Measurements from ENCODE around the gene HIVEP2. TPM values are rescaled to one million over a fixed set of nuclear protein-coding genes. Genes with fewer than 3 reads are reported as not detected.

The HIVEP2 gene, protein sequence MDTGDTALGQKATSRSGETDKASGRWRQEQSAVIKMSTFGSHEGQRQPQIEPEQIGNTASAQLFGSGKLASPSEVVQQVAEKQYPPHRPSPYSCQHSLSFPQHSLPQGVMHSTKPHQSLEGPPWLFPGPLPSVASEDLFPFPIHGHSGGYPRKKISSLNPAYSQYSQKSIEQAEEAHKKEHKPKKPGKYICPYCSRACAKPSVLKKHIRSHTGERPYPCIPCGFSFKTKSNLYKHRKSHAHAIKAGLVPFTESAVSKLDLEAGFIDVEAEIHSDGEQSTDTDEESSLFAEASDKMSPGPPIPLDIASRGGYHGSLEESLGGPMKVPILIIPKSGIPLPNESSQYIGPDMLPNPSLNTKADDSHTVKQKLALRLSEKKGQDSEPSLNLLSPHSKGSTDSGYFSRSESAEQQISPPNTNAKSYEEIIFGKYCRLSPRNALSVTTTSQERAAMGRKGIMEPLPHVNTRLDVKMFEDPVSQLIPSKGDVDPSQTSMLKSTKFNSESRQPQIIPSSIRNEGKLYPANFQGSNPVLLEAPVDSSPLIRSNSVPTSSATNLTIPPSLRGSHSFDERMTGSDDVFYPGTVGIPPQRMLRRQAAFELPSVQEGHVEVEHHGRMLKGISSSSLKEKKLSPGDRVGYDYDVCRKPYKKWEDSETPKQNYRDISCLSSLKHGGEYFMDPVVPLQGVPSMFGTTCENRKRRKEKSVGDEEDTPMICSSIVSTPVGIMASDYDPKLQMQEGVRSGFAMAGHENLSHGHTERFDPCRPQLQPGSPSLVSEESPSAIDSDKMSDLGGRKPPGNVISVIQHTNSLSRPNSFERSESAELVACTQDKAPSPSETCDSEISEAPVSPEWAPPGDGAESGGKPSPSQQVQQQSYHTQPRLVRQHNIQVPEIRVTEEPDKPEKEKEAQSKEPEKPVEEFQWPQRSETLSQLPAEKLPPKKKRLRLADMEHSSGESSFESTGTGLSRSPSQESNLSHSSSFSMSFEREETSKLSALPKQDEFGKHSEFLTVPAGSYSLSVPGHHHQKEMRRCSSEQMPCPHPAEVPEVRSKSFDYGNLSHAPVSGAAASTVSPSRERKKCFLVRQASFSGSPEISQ (N-terminal part only)
- total RNA-seq (2021) (3.1 and 3.2 TPM in 2 replicates), Bru-seq, nascent RNA (percentile 55 among the genes with signal in this experiment), BruChase-seq, experiment 1, labeled RNA remaining after a 2-hour chase (percentile 63 among the genes with signal in this experiment), BruChase-seq, experiment 2, labeled RNA remaining after a 6-hour chase (percentile 54 among the genes with signal in this experiment)
- long read RNA-seq, partial matches to known transcripts, result 0 of 1 reads
- long read RNA-seq, other reads (novel, unspliced or antisense), result 1 of 1 reads

DNA sequence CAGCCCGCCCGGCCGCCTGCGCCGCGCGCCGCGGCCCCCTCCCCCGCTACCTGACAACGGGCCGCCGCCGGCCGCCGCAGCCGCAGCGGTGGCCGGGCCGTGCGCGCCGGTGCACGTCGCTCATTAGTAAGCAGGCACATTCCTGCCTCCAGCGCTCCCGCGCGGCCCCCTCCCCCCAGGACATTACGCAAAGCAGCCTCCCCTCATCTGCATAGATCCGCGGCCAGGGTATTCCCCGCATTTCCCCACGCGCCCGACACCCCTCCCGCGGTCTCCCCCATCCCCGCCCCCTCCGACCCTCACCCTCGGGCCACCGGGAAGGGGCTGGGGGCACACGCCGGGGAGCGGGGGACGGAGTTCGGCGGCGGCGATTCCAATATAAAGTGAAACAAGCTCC lies at the start of gene HIVEP2:
Gene HIVEP2, minus strand, starts transcription at position 128 of the 397 bp plus-strand sequence. CDS start 170,438 bp downstream, outside the sequence.
- intact Hi-C loops (cut with micrococcal nuclease; ENCODE audit: unreplicated experiment), result loop anchor here (10.0 kb wide), 1 partner anchor 250 kb away; no protein-coding TSS in a partner anchor
- ChIA-PET POLR2A (ENCODE audit: low non-redundant PET) (interaction anchor here (0.7 kb wide), 1 partner anchor 610 kb away, joined by 3 read pairs; no protein-coding TSS in a partner anchor), CTCF (no interaction called here)
- peak within 1 kb of the TSS; percentile 75 for H3K27ac ChIP-seq (ENCODE audit: low read depth, low read length, poor library complexity, severe bottlenecking)
- H3K4me3 ChIP-seq (ENCODE audit: low read depth, low read length, poor library complexity, severe bottlenecking), result peak within 1 kb of the TSS; percentile 66
- H3K4me1 ChIP-seq (ENCODE audit: insufficient read depth, low read length, poor library complexity, severe bottlenecking), result peaks cover 11% of the 10 kb centered on the region
- DNase-seq (ENCODE audit: low spot score), result peak; percentile 58
- no peaks in the 10 kb centered on the region for H3K36me3 ChIP-seq (ENCODE audit: insufficient read depth, low read length, poor library complexity, severe bottlenecking)
- TF ChIP-seq CTCF (conservative IDR thresholded peaks at IDR 0.05; ENCODE audit: low read depth, low read length) (no peak), EZH2 (IDR thresholded peaks at IDR 0.05; ENCODE audit: borderline replicate concordance, low read depth, low read length, poor library complexity, severe bottlenecking) (no peak)
- no peaks in the 10 kb centered on the region for H3K9me3 ChIP-seq (ENCODE audit: low read depth, low read length, poor library complexity, severe bottlenecking)
- H3K27me3 ChIP-seq (replicated peaks; ENCODE audit: insufficient read depth, low read depth, low read length, poor library complexity), result peaks cover 6% of the 10 kb centered on the region
- BruUV-seq (replicated peaks), result no TSS peak

GRCh38 chr6:142993977-142994376 lies 49.0 kb upstream of the HIVEP2 start:
- BruUV-seq (replicated peaks), result no TSS peak
- POLR2A ChIA-PET (ENCODE audit: low non-redundant PET), result no interaction called here
- no peaks in the 10 kb centered on the region for H3K9me3 ChIP-seq (ENCODE audit: low read depth, low read length, poor library complexity, severe bottlenecking)
- H3K27ac ChIP-seq (ENCODE audit: low read depth, low read length, poor library complexity, severe bottlenecking), result no peak overlapping the region
- no peaks in the 10 kb centered on the region for H3K27me3 ChIP-seq (replicated peaks; ENCODE audit: insufficient read depth, low read depth, low read length, poor library complexity)
- no peaks in the 10 kb centered on the region for H3K4me1 ChIP-seq (ENCODE audit: insufficient read depth, low read length, poor library complexity, severe bottlenecking)
- no peak for DNase-seq (ENCODE audit: low spot score)
- no peak overlapping the region for H3K4me3 ChIP-seq (ENCODE audit: low read depth, low read length, poor library complexity, severe bottlenecking)
- TF ChIP-seq EZH2 (IDR thresholded peaks at IDR 0.05; ENCODE audit: borderline replicate concordance, low read depth, low read length, poor library complexity, severe bottlenecking), result no peak
- no peak for TF ChIP-seq CTCF (conservative IDR thresholded peaks at IDR 0.05; ENCODE audit: low read depth, low read length)
- no peaks in the 10 kb centered on the region for H3K36me3 ChIP-seq (ENCODE audit: insufficient read depth, low read length, poor library complexity, severe bottlenecking)
- intact Hi-C loops (cut with micrococcal nuclease; ENCODE audit: unreplicated experiment), result no loop called here
- CTCF ChIA-PET, result no interaction called here

DNA sequence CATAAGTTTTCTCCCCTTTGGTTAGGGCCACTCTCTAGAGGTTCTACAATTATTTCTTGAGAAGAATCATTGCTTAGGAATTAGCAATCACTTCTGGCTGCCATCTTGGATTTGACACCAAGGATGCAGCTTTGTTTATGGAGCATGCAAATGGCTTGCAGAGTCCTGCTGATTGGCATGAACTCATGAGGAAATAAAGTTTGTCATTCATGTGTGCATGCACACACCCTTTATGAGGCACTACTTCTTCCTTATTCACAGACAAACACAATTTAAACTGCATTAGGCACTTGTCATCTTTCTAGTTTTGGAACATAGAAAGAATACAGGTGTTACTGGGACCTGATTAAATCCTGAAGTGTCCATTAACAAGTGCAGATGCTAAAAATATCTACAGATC lies 42.5 kb upstream of the HIVEP2 start:
- intact Hi-C loops (cut with micrococcal nuclease; ENCODE audit: unreplicated experiment), result no loop called here
- no TSS peak for BruUV-seq (replicated peaks)
- CTCF ChIA-PET, result no interaction called here

More for the DNA sequence above, 42.5 kb upstream of the HIVEP2 start:
- no peak for TF ChIP-seq EZH2 (IDR thresholded peaks at IDR 0.05; ENCODE audit: borderline replicate concordance, low read depth, low read length, poor library complexity, severe bottlenecking)
- no peak for TF ChIP-seq CTCF (conservative IDR thresholded peaks at IDR 0.05; ENCODE audit: low read depth, low read length)
- Histone ChIP-seq H3K4me1 (ENCODE audit: insufficient read depth, low read length, poor library complexity, severe bottlenecking) (no peaks in the 10 kb centered on the region), H3K27ac (ENCODE audit: low read depth, low read length, poor library complexity, severe bottlenecking) (no peak overlapping the region), H3K9me3 (ENCODE audit: low read depth, low read length, poor library complexity, severe bottlenecking) (no peaks in the 10 kb centered on the region), H3K4me3 (ENCODE audit: low read depth, low read length, poor library complexity, severe bottlenecking) (no peak overlapping the region), H3K27me3 (replicated peaks; ENCODE audit: insufficient read depth, low read depth, low read length, poor library complexity) (no peaks in the 10 kb centered on the region), H3K36me3 (ENCODE audit: insufficient read depth, low read length, poor library complexity, severe bottlenecking) (no peaks in the 10 kb centered on the region)
- no peak for DNase-seq (ENCODE audit: low spot score)
- POLR2A ChIA-PET (ENCODE audit: low non-redundant PET), result no interaction called here

Data from A673 (cell line).